IMR-90 (cell line): ENCODE data around the gene FTL. TPM values are rescaled to one million over a fixed set of nuclear protein-coding genes. Genes with fewer than 3 reads are reported as not detected.

ENCODE experiments used
- ATAC-seq: fragments of 200-7000 bp; cut with Tn5 transposase; 2 replicates; pipeline ENCODE4 v1.9.1; 2020; ENCODE audit warnings: low read depth, mild to moderate bottlenecking, moderate library complexity
- BruUV-seq: library from RNA; stranded (reverse); fragments of 400-500 nt; replicated peaks from 2 replicates; lab custom pipeline; 2021; lab: Mats Ljungman, UMichigan
- CTCF ChIA-PET: fragments of 300-600 bp; formaldehyde crosslinking; extraction: SDS; loops from one replicate; lab custom pipeline; 2021; ENCODE audit warnings: antibody characterized with exemption; lab: Yijun Ruan, JAX
- POLR2A ChIA-PET: fragments of 300-600 bp; sonication (Branson Sonifier 250); formaldehyde crosslinking; loops from one replicate; lab custom pipeline; 2022; ENCODE audit warnings: antibody characterized with exemption; ENCODE audit not compliant: unreplicated experiment; lab: Charles Lee
- DNase-seq: peaks from one replicate; pipeline ENCODE4 v3.0.0; 2013
- H2AFZ ChIP-seq: replicated peaks from 2 replicates; pipeline ENCODE3; 2013; ENCODE audit warnings: low read length, mild to moderate bottlenecking; ENCODE audit not compliant: poor library complexity
- H2AK5ac ChIP-seq: 2 replicates; pipeline ENCODE4 v1.6.1; 2013; ENCODE audit warnings: low read depth, low read length, inconsistent platforms
- H2AK9ac ChIP-seq: replicated peaks from 2 replicates; pipeline ENCODE3; 2013; ENCODE audit warnings: mild to moderate bottlenecking, low read depth, low read length, moderate library complexity; ENCODE audit not compliant: poor library complexity
- H2BK120ac ChIP-seq: 2 replicates; pipeline ENCODE4 v1.6.1; 2013; ENCODE audit warnings: low read depth, low read length, inconsistent platforms
- H2BK15ac ChIP-seq: 3 replicates; pipeline ENCODE4 v1.6.1; 2013; ENCODE audit warnings: low read depth, low read length, inconsistent platforms
- H2BK20ac ChIP-seq: 2 replicates; pipeline ENCODE4 v1.6.1; 2013; ENCODE audit warnings: low read depth, mild to moderate bottlenecking, inconsistent platforms, low read length, moderate library complexity
- H2BK5ac ChIP-seq: 2 replicates; pipeline ENCODE4 v1.6.1; 2013; ENCODE audit warnings: mild to moderate bottlenecking, low read depth, low read length, inconsistent platforms; ENCODE audit not compliant: poor library complexity, severe bottlenecking
- H3K14ac ChIP-seq: replicated peaks from 2 replicates; pipeline ENCODE4 v1.6.1; 2013; ENCODE audit warnings: low read depth, low read length, inconsistent platforms
- H3K18ac ChIP-seq: 2 replicates; pipeline ENCODE4 v1.6.1; 2013; ENCODE audit warnings: low read depth, low read length, control low read depth
- H3K23ac ChIP-seq: 2 replicates; pipeline ENCODE4 v1.6.1; 2013; ENCODE audit warnings: low read depth, low read length, inconsistent platforms
- H3K27ac ChIP-seq: 2 replicates; pipeline ENCODE4 v1.5.1; 2013; ENCODE audit warnings: mild to moderate bottlenecking, control low read depth, low read length; ENCODE audit not compliant: insufficient read depth
- H3K27me3 ChIP-seq: 2 replicates; pipeline ENCODE4 v1.6.1; 2013; ENCODE audit warnings: low read length; ENCODE audit not compliant: control insufficient read depth, insufficient read depth
- H3K36me3 ChIP-seq: 2 replicates; pipeline ENCODE4 v1.6.1; 2013; ENCODE audit warnings: low read length, mixed read lengths; ENCODE audit not compliant: control insufficient read depth, insufficient read depth
- H3K4ac ChIP-seq: 2 replicates; pipeline ENCODE4 v1.6.1; 2013; ENCODE audit warnings: low read depth, low read length, inconsistent platforms
- H3K4me1 ChIP-seq: 2 replicates; pipeline ENCODE4 v1.6.1; 2013; ENCODE audit warnings: low read length, mixed read lengths; ENCODE audit not compliant: control insufficient read depth, insufficient read depth
- H3K4me2 ChIP-seq: 2 replicates; pipeline ENCODE4 v1.6.1; 2013; ENCODE audit warnings: low read depth, mild to moderate bottlenecking, control low read depth, low read length, moderate library complexity
- H3K4me3 ChIP-seq: 2 replicates; pipeline ENCODE4 v1.5.1; 2013; ENCODE audit warnings: low read depth, mild to moderate bottlenecking, control low read depth, low read length, moderate library complexity; ENCODE audit not compliant: insufficient read depth
- H3K56ac ChIP-seq: 2 replicates; pipeline ENCODE4 v1.6.1; 2013; ENCODE audit warnings: low read length, inconsistent platforms; ENCODE audit not compliant: insufficient read depth; ENCODE audit errors: extremely low read depth
- H3K79me1 ChIP-seq, 2 experiments: 2 replicates each; pipeline ENCODE4 v1.6.1; 2013; ENCODE audit warnings: low read length in 2 of 2, inconsistent platforms in 1 of 2, low read depth in 1 of 2
- H3K9ac ChIP-seq: 2 replicates; pipeline ENCODE4 v1.6.1; 2013; ENCODE audit warnings: low read depth, low read length, control low read depth
- H3K9me1 ChIP-seq: 2 replicates; pipeline ENCODE4 v1.6.1; 2013; ENCODE audit warnings: low read length, inconsistent platforms; ENCODE audit not compliant: insufficient read depth
- H3K9me3 ChIP-seq: 2 replicates; pipeline ENCODE4 v1.6.1; 2013; ENCODE audit warnings: low read length; ENCODE audit not compliant: control insufficient read depth, insufficient read depth
- H4K20me1 ChIP-seq: 2 replicates; pipeline ENCODE4 v1.6.1; 2013; ENCODE audit warnings: low read length, inconsistent platforms; ENCODE audit not compliant: insufficient read depth
- H4K5ac ChIP-seq: 2 replicates; pipeline ENCODE4 v1.6.1; 2013; ENCODE audit warnings: mild to moderate bottlenecking, low read depth, low read length, control low read depth
- H4K8ac ChIP-seq, 2 experiments: 2 replicates each; pipeline ENCODE4 v1.6.1; 2013; ENCODE audit warnings: low read depth in 2 of 2, low read length in 2 of 2, control low read depth in 1 of 2, inconsistent platforms in 1 of 2
- H4K91ac ChIP-seq: 2 replicates; pipeline ENCODE4 v1.6.1; 2013; ENCODE audit warnings: low read depth, low read length, inconsistent platforms; ENCODE audit not compliant: insufficient read depth
- BHLHE40 ChIP-seq: fragments of 150-350 bp; IDR thresholded peaks from 2 replicates; pipeline ENCODE4 v1.6.1; 2016; ENCODE audit warnings: mild to moderate bottlenecking, low read depth, low read length
- CEBPB ChIP-seq: IDR thresholded peaks from 2 replicates; pipeline ENCODE4 v1.6.1; 2012; ENCODE audit warnings: low read depth, low read length, improper control_type of control experiment
- CHD1 ChIP-seq: IDR thresholded peaks from 2 replicates; pipeline ENCODE4 v1.6.1; 2012; ENCODE audit warnings: low read depth, low read length, improper control_type of control experiment
- FOS ChIP-seq: fragments of 150-350 bp; IDR thresholded peaks from 2 replicates; pipeline ENCODE4 v1.6.1; 2016; ENCODE audit warnings: low read depth, low read length
- MAZ ChIP-seq: IDR thresholded peaks from 2 replicates; pipeline ENCODE4 v1.6.1; 2012; ENCODE audit warnings: low read depth, mild to moderate bottlenecking, low read length, improper control_type of control experiment, moderate library complexity, borderline replicate concordance
- MXI1 ChIP-seq: IDR thresholded peaks from 2 replicates; pipeline ENCODE4 v1.6.1; 2012; ENCODE audit warnings: low read depth, mild to moderate bottlenecking, low read length, moderate library complexity, borderline replicate concordance
- NFE2L2 ChIP-seq: fragments of 150-350 bp; IDR thresholded peaks from 2 replicates; pipeline ENCODE4 v1.6.1; 2016; ENCODE audit warnings: low read depth, mild to moderate bottlenecking, low read length
- POLR2A ChIP-seq: IDR thresholded peaks from 2 replicates; pipeline ENCODE4 v1.6.1; 2012; ENCODE audit warnings: mild to moderate bottlenecking, low read depth, low read length
- RFX5 ChIP-seq: IDR thresholded peaks from 2 replicates; pipeline ENCODE4 v1.8.0; 2012; ENCODE audit warnings: low read depth, mild to moderate bottlenecking, low read length, moderate library complexity
- SMC3 ChIP-seq: fragments of 150-350 bp; IDR thresholded peaks from 2 replicates; pipeline ENCODE4 v1.6.1; 2016; ENCODE audit warnings: low read depth, mild to moderate bottlenecking, antibody characterized with exemption, low read length, moderate library complexity
- WGBS, 2 experiments: methylation state at CpG; one replicate each; pipeline versions ENCODE4 v1.1.5 to v1.1.7; 2013; ENCODE audit warnings: missing lambda C conversion rate in 2 of 2; ENCODE audit not compliant: insufficient read length in 1 of 2; ENCODE audit errors: extremely low coverage in 2 of 2; 5-methylcytosine and 5-hydroxymethylcytosine counted together
- dilution Hi-C: fragments of 300-500 bp; cut with HindIII; formaldehyde crosslinking; loops from one replicate; pipeline ENCODE4 v1.14.3; 2018; ENCODE audit warnings: low sequenced_read_pairs; ENCODE audit not compliant: unreplicated experiment
- in situ Hi-C: fragments of 300-500 bp; cut with MboI; formaldehyde crosslinking; loops from 3 replicates; pipeline ENCODE4 v1.14.3; 2019; ENCODE audit warnings: low sequenced_read_pairs, inconsistent platforms, mixed read lengths
- intact Hi-C: fragments of 100-400 bp; cut with micrococcal nuclease; formaldehyde crosslinking; loops from 2 replicates; pipeline ENCODE4 v1.10.0; 2022
- polyA plus RNA-seq, 3 experiments: library from polyadenylated mRNA; depleted of rRNA; stranded (reverse); fragments of >200 nt; gene quantifications; 2 replicates each; pipeline ENCODE4 v1.2.3, GENCODE V29; 2012; ENCODE audit warnings: low replicate concordance in 1 of 3
- total RNA-seq: library from RNA; depleted of rRNA; stranded (reverse); fragments of >200 nt; gene quantifications from 2 replicates; pipeline ENCODE4 v1.2.3, GENCODE V29; 2012
- TF ChIP-seq, protein P1 (sequence below): fragments of 150-350 bp; IDR thresholded peaks from 2 replicates; pipeline ENCODE4 v1.6.1; 2016; ENCODE audit warnings: low read depth, mild to moderate bottlenecking, low read length, moderate library complexity, borderline replicate concordance
- TF ChIP-seq, protein P2 (sequence below): fragments of 150-350 bp; IDR thresholded peaks from 2 replicates; pipeline ENCODE4 v1.6.1; 2017; ENCODE audit warnings: mild to moderate bottlenecking, antibody characterized with exemption, low read length, low read depth

FTL gene
- total and polyA plus RNA-seq, 2 of the 4 experiments (the other 2 are of a cell fraction) = 1,057 to 2,944 TPM

DNA sequence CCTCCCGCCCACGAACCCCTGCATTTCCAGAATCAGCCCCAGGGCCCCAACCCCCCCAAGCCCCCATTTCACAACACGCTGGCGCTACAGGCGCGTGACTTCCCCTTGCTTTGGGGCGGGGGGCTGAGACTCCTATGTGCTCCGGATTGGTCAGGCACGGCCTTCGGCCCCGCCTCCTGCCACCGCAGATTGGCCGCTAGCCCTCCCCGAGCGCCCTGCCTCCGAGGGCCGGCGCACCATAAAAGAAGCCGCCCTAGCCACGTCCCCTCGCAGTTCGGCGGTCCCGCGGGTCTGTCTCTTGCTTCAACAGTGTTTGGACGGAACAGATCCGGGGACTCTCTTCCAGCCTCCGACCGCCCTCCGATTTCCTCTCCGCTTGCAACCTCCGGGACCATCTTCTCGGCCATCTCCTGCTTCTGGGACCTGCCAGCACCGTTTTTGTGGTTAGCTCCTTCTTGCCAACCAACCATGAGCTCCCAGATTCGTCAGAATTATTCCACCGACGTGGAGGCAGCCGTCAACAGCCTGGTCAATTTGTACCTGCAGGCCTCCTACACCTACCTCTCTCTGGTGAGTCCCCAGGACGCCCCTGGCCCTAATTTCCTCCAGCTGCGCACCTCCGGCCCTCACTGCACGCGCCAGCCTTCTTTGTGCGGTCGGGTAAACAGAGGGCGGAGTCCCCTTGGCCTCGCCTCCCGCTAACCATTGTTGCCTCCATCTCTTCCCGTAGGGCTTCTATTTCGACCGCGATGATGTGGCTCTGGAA, at the start of gene FTL (continued):
- TF ChIP-seq, protein P1, sequence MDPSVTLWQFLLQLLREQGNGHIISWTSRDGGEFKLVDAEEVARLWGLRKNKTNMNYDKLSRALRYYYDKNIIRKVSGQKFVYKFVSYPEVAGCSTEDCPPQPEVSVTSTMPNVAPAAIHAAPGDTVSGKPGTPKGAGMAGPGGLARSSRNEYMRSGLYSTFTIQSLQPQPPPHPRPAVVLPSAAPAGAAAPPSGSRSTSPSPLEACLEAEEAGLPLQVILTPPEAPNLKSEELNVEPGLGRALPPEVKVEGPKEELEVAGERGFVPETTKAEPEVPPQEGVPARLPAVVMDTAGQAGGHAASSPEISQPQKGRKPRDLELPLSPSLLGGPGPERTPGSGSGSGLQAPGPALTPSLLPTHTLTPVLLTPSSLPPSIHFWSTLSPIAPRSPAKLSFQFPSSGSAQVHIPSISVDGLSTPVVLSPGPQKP = no peak
- TF ChIP-seq MAZ (peak; percentile 77; the same call in 1 of the 2 replicates), NFE2L2 (peak; percentile 44; the same call in 1 of the 2 replicates)

DNA sequence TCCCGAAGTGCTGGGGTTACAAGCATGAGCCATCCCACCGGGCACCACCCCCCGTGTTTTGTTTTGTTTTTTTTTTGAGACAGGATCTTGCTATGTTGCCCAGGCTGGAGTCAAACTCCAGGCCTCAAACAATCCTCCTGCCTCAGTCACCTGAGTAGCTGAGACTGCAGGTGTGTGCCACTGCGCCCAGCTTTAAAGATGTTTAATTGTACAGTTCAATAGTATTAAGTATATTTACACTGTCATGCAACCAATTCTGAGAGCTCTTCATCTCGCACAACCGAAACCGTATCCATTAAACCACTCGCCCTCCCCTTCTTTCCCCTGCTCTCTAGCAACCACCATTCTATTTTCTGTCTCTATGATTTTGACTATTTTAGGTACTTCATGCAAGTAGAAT, 49.4 kb upstream of the FTL start:
- in situ Hi-C loops = no loop called here
- ATAC-seq = no peak
- no peak overlapping the region for H3K56ac ChIP-seq
- no peaks in the 10 kb centered on the region; the same call in 1 of the 2 replicates for H4K20me1 ChIP-seq
- H3K18ac ChIP-seq = no peak overlapping the region
- no peak overlapping the region for H2BK5ac ChIP-seq
- 0 out of 2 replicates have a peak, but pooled peaks cover 3% of the 10 kb centered on the region for H3K9me1 ChIP-seq
- no peak overlapping the region for H4K91ac ChIP-seq
- no peak overlapping the region for H3K27ac ChIP-seq
- H3K4me3 ChIP-seq = no peak overlapping the region
- 40% methylated on average over 1 of the region's 8 CpGs; no CpG with 5 or more reads in 1 of the 2 experiments for WGBS, 2 experiments
- H2AK5ac ChIP-seq = no peak overlapping the region
- no peaks in the 10 kb centered on the region for H3K27me3 ChIP-seq
- H3K4ac ChIP-seq = no peak overlapping the region
- no peak for DNase-seq
- no peak overlapping the region for H2BK15ac ChIP-seq
- ChIA-PET CTCF (no interaction called here), POLR2A (interaction anchor here (0.6 kb wide), 1 partner anchor 9 kb away, joined by 3 read pairs; no protein-coding TSS in a partner anchor)
- dilution Hi-C loops = no loop called here
- no peak overlapping the region for H2AK9ac ChIP-seq
- no peak overlapping the region for H2BK20ac ChIP-seq
- H3K9ac ChIP-seq = no peak overlapping the region
- no peak overlapping the region for H2AFZ ChIP-seq
- H3K9me3 ChIP-seq = no peaks in the 10 kb centered on the region
- H3K4me1 ChIP-seq = no peaks in the 10 kb centered on the region
- intact Hi-C loops = no loop called here
- H4K8ac ChIP-seq = no peak overlapping the region
- 0 out of 4 replicates have a peak, but pooled peaks cover 0 to 14% of the 10 kb centered on the region in 2 experiments for H3K79me1 ChIP-seq
- no peak overlapping the region for H3K4me2 ChIP-seq
- no peak overlapping the region for H4K5ac ChIP-seq
- no peak overlapping the region for H2BK120ac ChIP-seq
- H3K14ac ChIP-seq = no peak overlapping the region
- no TSS peak for BruUV-seq
- H3K36me3 ChIP-seq = peaks cover 55% of the 10 kb centered on the region
- no peak overlapping the region for H3K23ac ChIP-seq
- TF ChIP-seq POLR2A (no peak), CHD1 (no peak), SMC3 (no peak), MXI1 (no peak), NFE2L2 (no peak), BHLHE40 (no peak), FOS (no peak), CEBPB (no peak), RFX5 (no peak)
- TF ChIP-seq, protein P2, sequence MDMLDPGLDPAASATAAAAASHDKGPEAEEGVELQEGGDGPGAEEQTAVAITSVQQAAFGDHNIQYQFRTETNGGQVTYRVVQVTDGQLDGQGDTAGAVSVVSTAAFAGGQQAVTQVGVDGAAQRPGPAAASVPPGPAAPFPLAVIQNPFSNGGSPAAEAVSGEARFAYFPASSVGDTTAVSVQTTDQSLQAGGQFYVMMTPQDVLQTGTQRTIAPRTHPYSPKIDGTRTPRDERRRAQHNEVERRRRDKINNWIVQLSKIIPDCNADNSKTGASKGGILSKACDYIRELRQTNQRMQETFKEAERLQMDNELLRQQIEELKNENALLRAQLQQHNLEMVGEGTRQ = no peak
- TF ChIP-seq, protein P1 = no peak
